ENCODE results near the gene PDS5B.

- TF ChIP-seq, protein P1, sequence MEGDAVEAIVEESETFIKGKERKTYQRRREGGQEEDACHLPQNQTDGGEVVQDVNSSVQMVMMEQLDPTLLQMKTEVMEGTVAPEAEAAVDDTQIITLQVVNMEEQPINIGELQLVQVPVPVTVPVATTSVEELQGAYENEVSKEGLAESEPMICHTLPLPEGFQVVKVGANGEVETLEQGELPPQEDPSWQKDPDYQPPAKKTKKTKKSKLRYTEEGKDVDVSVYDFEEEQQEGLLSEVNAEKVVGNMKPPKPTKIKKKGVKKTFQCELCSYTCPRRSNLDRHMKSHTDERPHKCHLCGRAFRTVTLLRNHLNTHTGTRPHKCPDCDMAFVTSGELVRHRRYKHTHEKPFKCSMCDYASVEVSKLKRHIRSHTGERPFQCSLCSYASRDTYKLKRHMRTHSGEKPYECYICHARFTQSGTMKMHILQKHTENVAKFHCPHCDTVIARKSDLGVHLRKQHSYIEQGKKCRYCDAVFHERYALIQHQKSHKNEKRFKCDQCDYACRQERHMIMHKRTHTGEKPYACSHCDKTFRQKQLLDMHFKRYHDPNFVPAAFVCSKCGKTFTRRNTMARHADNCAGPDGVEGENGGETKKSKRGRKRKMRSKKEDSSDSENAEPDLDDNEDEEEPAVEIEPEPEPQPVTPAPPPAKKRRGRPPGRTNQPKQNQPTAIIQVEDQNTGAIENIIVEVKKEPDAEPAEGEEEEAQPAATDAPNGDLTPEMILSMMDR (IDR thresholded peaks at IDR 0.05), result peak; percentile 89
- TF ChIP-seq PRRX2 (CRISPR knock-in tag; IDR thresholded peaks at IDR 0.05) (no peak), IRF2 (CRISPR knock-in tag; IDR thresholded peaks at IDR 0.05; ENCODE audit: borderline replicate concordance, low read depth) (no peak), NR3C1 (CRISPR knock-in tag; conservative IDR thresholded peaks at IDR 0.05; ENCODE audit: low read depth) (no peak), ETV6 (CRISPR knock-in tag; IDR thresholded peaks at IDR 0.05) (no peak), ATF1 (CRISPR knock-in tag; IDR thresholded peaks at IDR 0.05) (no peak)
Observed at GRCh38 chr13:32586080-32586900, at the start of gene PDS5B.
